Stimulated activated CD4-positive, alpha-beta T cell treated with anti-CD3 and anti-CD28 coated beads, Interleukin-1b, Interleukin-23, amount 100 ng/mL, for 24 hours (primary cell): ENCODE results near the gene TOX3.

Experiments
- DNase-seq, 4 experiments: peaks; one replicate each; pipeline ENCODE4 v3.0.0-alpha.2; 2020; ENCODE audit warnings: low read depth in 4 of 4, low spot score in 1 of 4

TOX3 gene

DNA sequence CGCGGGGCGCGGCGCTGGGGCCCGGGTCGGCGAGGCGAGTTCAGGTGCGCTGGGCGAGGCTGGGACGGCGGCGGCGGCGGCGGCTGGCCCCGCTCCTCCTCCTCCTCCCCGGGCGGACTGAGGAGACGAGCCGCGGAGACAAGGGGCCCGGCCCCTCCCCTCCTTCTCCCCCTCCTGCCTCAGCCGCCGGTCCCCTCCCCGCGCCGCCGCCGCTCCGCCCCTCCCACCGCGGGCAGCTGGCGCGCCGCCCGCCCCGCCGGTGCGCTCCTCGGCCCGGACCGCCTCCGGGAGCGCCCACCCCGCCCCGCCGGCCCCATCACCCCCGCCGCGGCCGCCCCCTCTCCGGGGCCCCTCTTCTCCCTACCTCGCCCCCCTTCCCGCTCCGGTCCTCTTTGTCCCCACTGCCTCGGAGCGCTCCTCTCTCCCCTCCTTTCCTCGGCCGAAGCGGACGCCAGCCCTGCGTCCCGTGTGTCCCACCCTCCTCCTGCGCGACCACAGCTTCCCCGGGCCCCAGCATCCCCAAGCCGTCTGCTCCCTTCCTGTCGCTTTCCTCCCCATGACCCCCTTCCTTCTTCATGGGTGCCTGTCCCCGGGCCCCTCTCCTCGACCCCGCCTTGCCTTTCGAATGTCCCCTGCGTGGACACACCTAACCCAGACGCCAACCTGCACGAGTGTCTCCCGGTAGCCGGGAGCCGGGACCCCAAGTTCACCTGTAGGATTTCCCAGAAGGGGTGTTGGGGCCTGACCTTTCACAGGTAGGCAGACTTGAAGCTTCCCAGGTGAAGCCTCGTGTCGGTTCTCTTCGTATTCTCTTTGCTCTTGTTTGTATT, at the start of gene TOX3:
TOX3 (minus strand) TSS at position 140 of the 830 bp plus-strand sequence. CDS start 420 bp downstream, outside the sequence.
- no peak for DNase-seq

DNA sequence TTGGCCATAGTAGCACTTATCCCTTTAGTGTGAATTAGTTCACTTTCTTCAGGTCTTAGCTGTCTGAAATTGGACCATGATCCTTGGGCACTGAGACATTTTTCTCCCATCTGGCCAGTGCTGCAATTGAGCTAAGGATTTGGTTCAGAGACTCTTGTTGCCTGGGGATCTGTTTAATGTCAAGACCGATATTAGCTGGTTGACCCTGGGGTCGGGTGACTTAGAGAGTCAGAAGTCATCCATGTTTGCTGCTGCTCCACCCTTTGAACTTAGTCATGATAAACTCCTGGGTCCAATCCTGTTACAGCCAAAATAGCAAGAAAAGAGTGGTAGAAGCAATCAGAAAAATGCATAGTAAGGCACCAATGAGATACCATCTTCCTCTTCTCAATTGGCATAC, 45.8 kb upstream of the TOX3 start:
- no peak for DNase-seq

DNA sequence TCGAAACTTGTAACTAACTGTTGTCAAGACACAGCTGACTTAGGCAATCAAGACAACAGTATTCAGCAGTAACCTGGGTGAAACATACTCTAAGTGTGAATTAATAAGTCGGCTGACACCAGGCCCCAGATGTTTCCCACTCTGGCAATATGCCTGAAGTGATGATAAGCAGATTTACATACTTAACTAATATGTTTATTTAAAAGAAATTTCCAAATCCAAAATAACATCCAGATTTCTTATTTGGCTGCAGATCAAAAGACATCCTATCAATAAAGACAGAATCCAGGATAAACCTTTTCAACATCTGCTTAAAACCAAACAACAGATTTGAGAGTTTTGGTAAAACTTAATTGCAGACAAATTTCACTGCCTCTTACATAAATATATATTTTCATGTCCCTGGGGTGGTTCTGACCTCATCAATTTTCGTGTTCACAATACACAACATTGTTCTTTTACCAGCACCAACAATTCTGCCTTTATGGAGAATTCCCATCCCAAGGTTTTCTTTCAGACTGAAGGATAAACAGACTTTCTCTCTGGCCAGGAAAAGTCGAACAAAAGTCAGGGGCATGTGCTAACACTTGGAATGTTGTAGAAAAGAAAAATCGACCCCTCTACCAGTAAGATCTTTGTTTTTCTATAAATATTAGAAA, 45.1 kb upstream of the TOX3 start:
- no peak for DNase-seq

DNA sequence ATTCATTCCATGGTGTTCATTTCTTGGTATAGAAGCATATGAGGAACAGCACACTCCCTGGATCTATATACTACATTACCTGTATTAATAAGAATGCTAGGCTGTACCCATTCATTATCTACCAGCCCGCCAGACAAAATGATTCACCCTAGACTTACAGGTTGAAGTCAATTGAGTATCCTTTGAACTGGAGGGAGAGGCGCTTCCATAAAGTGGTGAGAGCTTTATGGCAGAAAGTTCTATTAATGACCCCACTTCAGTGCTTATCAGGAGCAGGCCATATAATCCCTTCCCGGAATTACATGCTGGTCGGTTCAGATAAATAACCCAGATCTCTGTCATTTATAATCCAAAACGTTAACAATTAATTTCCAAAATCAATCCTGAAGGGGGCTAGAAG, 44.5 kb upstream of the TOX3 start:
- DNase-seq, result no peak

DNA sequence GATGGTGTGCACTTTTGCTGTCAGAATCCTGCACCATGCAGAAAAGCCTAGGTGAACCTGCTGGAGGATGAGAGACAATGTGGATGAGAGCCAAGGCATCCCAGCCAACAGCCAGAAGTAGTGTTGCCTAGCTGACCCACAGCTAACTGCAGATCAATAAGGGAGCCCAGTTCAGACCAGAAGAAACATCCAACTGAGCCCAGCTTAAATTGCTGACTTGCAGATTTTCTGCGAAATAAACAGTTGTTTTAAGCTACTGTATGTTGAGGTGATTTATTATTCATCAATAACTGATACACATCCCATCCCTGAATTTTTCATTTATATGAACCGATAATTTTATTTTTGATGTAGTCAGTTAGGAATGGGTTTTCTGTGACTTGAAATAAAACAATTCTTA, 39.2 kb upstream of the TOX3 start:
- DNase-seq, result no peak

DNA sequence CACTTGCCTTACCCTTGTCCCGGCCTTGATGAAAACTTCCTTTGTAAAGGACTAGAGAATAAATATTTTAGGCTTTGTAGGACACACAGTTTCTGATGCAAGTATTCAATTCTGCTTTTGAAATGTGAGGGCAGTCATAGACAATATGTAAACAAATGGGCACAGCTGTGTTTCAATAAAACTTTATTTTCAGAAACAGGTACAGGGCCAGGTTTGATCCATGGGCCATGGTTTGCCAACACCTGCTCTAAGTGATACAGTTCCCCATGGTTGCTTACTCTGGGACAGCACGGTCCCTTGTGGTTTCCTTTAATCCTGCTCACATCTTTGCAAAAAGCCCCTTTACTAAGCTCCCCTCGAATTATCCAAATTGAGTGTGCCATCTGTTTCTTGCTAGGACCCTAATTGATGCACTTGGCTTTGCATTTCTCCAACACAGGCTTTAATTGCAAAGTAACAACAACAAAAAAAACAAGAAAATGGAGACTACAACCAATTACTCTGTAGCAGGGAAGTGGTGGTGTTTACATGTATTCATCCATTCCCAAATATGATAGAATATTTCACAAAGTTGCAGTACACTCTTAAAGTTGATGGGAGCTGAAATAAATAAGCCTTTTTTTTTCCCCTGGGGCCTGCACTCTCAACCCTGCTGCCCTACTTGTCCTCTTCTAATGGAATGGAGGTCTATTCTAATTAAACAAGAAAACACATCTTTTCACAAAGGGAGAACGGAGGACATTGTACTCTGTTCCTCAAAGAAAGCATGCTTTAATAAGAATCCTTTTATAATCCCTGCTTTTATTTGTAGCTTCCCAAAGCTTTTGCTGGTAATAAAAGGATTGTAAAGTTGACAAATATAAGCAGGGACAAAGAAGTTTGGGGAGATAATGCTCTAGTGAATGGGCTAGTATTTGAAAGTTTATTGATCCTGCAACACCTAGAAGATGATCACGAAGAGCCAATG, 37.7 kb upstream of the TOX3 start:
- no peak for DNase-seq

DNA sequence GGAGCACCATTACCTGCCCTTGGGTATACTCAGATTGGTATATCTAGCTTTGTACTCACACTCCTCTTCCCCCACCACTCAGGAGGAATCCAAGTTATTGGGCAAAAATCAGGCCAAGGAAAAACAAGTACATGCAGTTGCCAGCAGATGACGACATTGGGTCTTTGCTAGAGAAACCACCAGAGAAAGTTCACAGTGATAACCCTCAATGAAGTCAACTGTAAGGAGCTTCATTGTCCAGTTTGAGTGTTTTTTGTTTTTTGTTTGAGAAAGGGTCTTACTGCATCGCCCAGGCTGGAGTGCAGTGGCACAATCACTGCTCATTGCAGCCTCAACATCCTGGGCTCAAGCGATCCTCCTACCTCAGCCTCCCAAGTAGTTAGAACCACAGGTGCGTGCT, 34.6 kb upstream of the TOX3 start:
- no peak for DNase-seq

DNA sequence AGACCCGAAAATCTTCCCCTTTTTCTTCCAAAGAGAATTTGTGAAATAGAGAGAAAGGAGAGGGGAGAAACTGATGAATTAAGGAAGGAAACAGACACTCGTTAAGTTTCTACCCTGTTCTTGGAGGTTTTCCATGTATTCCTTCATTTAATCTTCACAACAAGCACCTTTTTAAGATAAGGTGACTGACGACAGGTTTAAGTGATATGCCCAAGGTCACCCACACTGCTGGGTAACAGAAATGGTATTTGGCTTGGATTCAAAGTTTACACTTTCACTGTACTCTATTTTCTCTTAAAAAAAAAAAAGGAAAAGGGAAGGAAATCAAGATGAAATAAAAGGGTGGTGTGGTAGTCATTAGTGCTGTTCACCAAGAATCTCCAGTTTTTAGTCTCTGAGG, 33.5 kb upstream of the TOX3 start:
- no peak for DNase-seq

DNA sequence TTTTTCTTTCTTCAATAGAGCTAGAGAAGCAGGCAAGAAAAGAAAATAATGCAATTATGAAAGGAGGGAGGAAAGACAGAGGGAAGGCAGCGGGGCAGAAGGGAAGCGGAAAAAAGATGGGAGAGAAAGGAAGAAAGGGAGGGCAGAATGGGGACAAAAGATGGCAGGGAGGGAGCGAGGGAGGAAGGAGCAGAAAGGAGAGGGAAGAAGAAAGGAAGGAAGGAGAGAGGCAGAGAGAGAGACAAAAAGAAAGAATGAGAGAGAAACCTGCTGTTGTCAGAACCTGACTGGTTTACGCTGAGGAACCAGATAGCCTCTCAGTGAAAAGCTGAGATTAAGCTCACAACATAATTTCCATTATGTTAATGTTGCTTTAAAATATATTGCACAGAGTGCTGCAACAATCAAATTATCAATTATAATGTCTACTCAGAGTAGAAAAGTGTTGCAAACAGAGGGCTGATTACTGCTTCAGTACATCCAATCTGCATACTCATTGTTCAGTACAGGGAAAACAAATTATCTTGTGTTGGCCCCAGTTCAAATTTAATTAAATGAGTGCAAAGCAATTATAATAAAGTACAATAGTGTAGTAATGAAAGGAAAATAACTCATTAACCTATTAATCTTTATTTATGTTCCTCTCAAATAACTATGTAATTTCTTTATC, 32.0 kb upstream of the TOX3 start:
- DNase-seq, result no peak

DNA sequence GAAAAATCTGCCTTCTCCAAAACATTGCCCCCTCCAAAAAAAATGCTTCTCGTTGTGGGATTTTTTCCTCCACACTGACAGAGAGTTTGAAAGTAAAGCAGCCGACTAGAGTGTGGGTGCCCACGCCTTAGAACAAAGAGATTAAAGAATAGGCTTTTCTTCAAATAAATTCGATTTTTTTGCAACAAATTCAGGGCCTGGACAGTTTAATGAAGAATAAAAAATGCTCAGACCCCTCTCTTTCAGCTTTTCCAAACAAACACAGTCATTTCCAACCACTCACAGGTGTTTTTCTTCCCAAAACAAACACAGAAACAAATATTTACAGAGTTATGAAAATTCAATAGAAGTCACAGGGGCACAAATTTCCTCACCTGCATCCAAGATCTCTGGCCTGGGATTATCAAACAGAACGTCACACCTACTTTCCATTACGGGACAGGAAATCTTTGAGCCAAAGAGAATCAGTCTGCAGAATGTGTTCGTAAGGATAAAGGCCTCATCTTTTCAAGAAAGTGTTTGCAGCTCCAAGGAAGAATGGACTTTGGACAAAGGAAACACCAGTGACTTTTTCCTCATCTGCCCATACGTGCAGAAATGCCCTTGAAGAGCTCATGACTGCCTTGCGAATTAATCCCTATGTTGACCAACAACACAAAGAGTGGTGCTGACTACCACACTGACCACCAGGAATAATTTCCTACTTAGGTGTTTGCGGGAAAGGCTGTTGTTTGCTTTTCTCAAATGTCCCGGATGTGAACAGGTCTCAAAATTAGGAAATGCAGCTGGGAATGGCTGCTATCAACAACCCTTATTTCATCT, 31.3 kb upstream of the TOX3 start:
- no peak for DNase-seq

DNA sequence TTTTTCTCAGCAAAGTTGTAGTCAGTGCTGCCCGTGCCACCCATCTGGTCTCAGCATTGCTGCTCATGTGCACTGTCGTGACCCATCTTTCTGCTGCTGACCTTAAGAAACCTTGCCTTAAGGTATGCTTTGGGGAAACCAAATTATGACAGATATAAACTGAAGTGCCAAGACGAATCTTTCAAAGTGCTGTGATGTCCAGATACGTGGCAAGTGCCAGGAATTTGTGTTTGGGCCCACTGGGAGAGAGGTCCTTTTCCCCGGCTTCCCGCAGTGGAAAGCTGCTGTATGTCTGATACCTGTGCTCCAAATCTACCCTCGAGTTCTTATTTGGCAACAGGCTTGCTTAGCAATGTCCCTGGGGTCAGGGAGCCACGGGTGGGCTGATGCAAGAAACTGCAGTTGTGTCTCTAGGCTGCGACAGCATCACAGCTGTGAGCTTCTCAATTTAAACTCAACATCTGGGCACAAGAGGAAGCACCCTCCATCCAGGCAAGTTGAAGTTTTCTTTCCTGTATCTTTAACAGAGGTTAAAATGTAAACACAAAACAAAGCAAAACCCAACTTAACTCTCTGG, 30.3 kb upstream of the TOX3 start:
- no peak for DNase-seq

DNA sequence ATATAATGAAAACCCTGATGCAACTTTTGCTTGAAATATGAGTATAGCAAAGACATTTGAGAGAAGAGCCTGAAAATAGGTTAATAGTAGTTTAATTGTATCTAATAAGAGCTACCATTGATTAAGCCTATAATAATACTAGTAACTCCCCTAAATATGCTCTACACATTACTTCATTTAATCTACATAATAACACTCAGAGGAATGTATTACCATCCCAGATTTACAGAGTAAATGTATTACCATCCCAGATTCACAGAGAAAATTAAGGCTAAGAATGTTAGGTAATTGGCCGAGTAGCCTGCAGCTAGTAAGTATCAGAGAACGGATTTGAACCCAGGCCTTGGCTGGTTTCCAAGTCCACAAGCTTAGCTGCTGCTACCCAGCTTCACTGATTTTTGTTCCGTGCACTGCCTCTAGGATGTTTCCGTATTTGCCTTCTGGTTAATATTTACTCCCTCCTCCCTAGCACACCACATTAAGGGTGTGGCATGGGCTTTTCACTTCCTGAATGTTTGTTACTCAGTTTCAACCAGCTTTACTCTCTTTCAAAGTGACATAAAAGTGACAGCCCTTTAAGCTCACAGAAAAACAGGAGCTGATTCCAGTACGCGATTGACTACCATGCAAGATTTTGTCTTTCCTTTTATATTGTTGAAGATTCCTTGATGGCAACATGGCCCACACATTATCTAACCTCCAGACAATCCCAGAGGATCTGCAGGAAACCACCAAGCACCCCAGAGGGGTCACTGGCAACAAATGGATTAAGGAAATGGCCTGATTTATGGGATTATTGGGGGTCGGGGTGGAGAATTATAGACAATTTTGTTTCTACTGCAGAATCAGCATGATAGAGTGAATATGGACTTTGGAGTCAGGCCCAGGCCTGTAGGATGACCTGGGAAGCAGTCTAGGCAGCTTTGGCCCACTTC, 26.7 kb upstream of the TOX3 start:
- no peak for DNase-seq

DNA sequence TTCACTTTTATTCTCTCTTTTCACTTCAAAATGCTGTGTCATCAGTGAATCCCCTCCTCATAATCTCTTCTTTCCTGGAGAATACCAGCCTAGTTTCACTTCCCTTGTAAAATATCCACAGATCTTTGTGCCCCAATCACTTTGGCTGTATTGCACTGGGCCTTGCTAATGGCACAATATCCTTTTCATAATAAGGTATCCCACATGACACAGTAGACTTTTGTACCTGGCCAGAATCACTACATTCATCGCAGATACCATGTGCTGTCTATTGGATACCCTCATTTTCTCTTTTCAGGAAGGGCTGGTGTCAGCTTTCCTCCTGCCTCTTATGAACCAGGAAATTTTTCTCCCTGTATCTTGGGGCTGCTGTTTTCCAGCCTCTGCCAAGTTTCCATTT, 25.7 kb upstream of the TOX3 start:
- DNase-seq, result no peak

DNA sequence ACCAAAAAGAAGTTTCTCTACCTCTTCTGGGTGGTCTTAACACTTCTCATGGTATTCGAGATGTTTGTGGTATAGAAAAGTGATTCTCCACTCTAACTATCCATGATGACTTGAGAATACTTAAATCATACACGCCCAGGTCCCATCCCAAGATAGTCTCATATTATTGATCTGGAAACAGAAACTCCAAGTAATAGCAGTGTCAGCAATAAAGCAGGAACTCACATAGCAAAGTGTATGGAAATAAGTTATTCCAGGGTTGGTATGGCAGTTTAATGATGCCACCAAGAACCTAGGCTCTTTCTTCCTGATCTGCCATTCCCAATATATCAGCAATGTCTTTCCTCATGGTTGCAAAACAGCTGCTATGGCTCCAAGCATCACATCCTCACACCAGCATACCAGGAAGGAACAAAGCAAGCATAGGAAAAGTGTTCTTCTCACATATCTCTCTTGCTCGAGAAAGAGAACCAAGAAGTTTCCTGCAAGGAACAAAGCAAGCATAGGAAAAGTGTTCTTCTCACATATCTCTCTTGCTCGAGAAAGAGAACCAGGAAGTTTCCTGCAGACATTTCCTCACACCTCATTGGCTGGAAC, 23.6 kb upstream of the TOX3 start:
- DNase-seq, result no peak

DNA sequence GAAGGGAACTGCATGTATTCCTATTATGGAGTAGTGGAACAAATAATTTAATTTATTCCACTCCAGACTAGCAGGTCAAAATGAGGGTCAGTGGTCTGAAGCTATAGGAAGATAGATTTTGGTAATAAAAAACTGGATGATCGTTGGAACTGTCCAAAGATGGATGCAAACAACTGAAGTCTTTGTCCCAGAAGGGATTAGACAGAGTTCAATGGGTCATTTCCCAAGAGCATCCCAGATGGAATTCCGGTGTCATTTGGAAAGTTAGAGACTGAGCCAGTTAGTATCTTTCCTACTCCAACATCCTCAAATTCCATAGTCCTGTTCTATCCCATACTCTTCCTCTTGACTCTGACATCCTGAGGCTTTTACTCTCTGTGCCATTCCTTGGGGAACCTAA, 22.8 kb upstream of the TOX3 start:
- no peak for DNase-seq

DNA sequence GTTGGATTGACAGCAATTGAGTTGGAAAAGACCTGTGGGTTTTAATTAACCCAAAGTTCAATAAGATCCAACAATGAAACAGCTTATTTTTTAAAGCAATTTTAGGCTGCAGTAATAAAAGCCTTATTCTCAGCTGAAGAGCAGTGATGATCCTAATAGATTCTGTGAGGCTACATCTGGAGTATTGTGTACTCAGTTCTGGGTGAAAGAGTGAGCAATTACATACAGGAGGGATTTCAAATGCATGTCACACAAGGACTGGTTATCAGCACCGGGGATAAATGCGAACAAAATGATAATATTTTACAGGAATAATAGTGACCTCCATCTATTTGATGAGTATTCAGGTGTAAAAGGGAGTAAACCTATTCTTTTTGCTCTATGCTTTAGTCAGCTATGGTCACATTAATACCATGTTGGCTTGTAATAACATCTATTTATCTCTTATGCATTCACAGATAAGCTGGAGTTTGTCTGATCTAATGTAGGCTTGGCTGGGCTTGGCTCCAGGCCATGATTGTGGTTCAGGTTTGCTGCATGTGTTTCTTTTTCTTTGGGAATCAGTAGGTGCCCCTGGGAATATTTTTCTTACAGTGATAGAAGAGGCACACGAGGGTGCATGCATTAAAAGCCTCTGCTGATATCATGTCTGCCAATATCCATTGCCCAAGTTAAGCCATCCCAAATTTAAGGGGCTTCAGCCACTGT, 22.2 kb upstream of the TOX3 start:
- no peak for DNase-seq

DNA sequence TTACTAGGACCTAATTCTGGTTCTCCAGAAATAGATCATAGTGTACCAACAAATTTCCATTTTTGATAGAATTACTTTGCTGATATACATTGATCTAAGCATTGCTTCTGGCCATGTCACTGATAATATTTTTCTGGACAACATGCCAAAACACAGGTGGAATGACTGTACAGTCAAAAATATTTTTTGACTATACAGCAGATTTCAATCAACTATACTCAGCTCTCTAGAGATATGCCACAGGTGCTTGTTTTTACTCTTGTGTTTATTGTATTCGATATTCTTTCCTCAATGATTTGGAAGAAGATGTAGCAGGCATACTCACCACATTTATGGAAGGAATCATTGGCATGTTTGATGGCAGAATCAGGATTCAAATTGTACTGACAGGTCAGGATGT, 21.6 kb upstream of the TOX3 start:
- no peak for DNase-seq

DNA sequence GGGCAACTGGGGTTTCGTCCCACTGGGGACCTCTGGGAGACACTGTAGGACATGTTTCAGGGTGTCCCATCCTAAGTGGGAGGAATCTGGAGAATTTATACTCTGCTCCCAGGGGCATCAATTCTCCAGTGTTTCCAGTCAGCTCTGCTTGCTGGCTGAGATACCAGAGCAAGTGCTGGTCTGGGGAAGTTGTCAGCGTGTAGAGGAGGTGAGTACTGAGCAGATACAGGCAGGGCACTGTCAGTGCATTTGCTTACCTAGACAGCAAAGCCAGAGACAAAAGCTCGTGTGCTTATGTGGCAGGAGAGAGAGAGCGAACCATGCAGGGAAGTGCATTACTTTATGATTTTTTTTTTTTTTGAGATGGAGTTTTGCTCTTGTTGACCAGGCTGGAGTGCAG, 20.2 kb upstream of the TOX3 start:
- DNase-seq, result no peak
